ENCODE data around the gene CORO1C.

CORO1C gene

GRCh38 chr12:108616941-108617858 lies 114.1 kb downstream of the CORO1C start:
- Histone ChIP-seq H3K4me3 (ENCODE audit: low read depth in 1 of 2, low read length in 1 of 2) (no peak overlapping the region), H3K9me3 (no peaks in the 10 kb centered on the region), H3K4me1 (ENCODE audit: control insufficient read depth in 1 of 2, insufficient read depth in 1 of 2, low read depth in 1 of 2, low read length in 1 of 2) (peaks cover 45 to 49% of the 10 kb centered on the region in 2 experiments), H3K36me3 (peaks cover 32% of the 10 kb centered on the region), H3K27me3 (no peaks in the 10 kb centered on the region), H3K27ac (peak overlapping the region; percentile 45)
- TF ChIP-seq CTCF (IDR thresholded peaks at IDR 0.05), result no peak

- Histone ChIP-seq H3K27ac (no peak overlapping the region), H3K4me1 (ENCODE audit: control insufficient read depth in 1 of 2, insufficient read depth in 1 of 2, low read depth in 1 of 2, low read length in 1 of 2) (peaks cover 41 to 42% of the 10 kb centered on the region in 2 experiments), H3K27me3 (no peaks in the 10 kb centered on the region), H3K36me3 (peaks cover 24% of the 10 kb centered on the region), H3K9me3 (no peaks in the 10 kb centered on the region), H3K4me3 (ENCODE audit: low read depth in 1 of 2, low read length in 1 of 2) (no peak overlapping the region)
- no peak for TF ChIP-seq CTCF (IDR thresholded peaks at IDR 0.05)
These were observed 115.0 kb downstream of the CORO1C start for GRCh38 chr12:108616359-108616758.

- peaks cover 36 to 38% of the 10 kb centered on the region in 2 experiments for H3K4me1 ChIP-seq (ENCODE audit: control insufficient read depth in 1 of 2, insufficient read depth in 1 of 2, low read depth in 1 of 2, low read length in 1 of 2)
- H3K4me3 ChIP-seq (ENCODE audit: low read depth in 1 of 2, low read length in 1 of 2), result no peak overlapping the region
- H3K27ac ChIP-seq, result no peak overlapping the region
- TF ChIP-seq CTCF (IDR thresholded peaks at IDR 0.05), result no peak
- no peaks in the 10 kb centered on the region for H3K27me3 ChIP-seq
- H3K9me3 ChIP-seq, result no peaks in the 10 kb centered on the region
- peaks cover 19% of the 10 kb centered on the region for H3K36me3 ChIP-seq
These were observed 115.4 kb downstream of the CORO1C start for GRCh38 chr12:108615918-108616317.

- no peak for TF ChIP-seq CTCF (IDR thresholded peaks at IDR 0.05)
These were observed 116.7 kb downstream of the CORO1C start for GRCh38 chr12:108614639-108615038.

GRCh38 chr12:108614041-108614440 lies 117.3 kb downstream of the CORO1C start:
- Histone ChIP-seq H3K9me3 (no peaks in the 10 kb centered on the region), H3K4me1 (ENCODE audit: control insufficient read depth in 1 of 2, insufficient read depth in 1 of 2, low read depth in 1 of 2, low read length in 1 of 2) (peaks cover 20 to 21% of the 10 kb centered on the region in 2 experiments), H3K36me3 (peaks cover under 1% of the 10 kb centered on the region), H3K27me3 (peaks cover 13% of the 10 kb centered on the region), H3K27ac (no peak overlapping the region), H3K4me3 (ENCODE audit: low read depth in 1 of 2, low read length in 1 of 2) (no peak overlapping the region)
- no peak for TF ChIP-seq CTCF (IDR thresholded peaks at IDR 0.05)

More at GRCh38 chr12:108614639-108615038, 116.7 kb downstream of the CORO1C start:
- peaks cover 6% of the 10 kb centered on the region for H3K36me3 ChIP-seq
- no peaks in the 10 kb centered on the region for H3K9me3 ChIP-seq
- H3K27me3 ChIP-seq, result peaks cover 7% of the 10 kb centered on the region
- H3K4me1 ChIP-seq (ENCODE audit: control insufficient read depth in 1 of 2, insufficient read depth in 1 of 2, low read depth in 1 of 2, low read length in 1 of 2), result peaks cover 23 to 25% of the 10 kb centered on the region in 2 experiments
- H3K4me3 ChIP-seq (ENCODE audit: low read depth in 1 of 2, low read length in 1 of 2), result no peak overlapping the region
- H3K27ac ChIP-seq, result no peak overlapping the region

Measured in neutrophil (primary cell).